Activated CD4-positive, alpha-beta T cell treated with anti-CD3 and anti-CD28 coated beads for 1 hour (primary cell): ENCODE measurements around the gene PARN.

Experiments used
- DNase-seq: peaks from one replicate; pipeline ENCODE4 v3.0.0-alpha.2; 2020

Gene PARN

DNA sequence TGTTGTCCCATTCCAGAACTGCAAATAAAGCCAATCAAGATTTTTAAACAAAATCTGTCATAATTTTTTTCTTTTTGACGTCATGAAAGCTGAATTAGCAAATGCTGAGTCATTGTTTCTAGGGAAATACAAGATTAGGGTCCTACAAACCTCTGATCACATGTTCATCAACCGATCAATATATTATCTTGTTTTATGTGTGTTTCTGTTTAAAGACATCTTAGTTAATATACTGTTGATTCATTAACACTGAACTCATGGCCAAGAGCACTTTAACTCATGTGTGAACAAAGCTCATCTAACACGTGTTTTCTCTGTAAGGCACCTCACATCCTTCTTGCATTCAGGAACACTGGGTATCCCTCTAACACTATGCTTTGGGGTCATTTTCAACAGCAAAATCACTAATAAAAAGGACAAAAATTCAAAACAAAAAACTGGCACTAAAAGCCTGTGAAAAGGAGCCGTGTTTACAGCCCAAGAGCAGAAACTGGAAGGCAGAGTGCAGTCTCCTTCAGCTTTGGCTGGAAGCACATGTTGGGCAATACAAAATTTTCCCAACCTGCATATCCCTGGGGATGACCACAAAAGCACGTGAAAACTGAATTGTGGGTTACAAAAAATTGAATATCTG lies 102.5 kb downstream of the PARN start:
- no peak for DNase-seq

DNA sequence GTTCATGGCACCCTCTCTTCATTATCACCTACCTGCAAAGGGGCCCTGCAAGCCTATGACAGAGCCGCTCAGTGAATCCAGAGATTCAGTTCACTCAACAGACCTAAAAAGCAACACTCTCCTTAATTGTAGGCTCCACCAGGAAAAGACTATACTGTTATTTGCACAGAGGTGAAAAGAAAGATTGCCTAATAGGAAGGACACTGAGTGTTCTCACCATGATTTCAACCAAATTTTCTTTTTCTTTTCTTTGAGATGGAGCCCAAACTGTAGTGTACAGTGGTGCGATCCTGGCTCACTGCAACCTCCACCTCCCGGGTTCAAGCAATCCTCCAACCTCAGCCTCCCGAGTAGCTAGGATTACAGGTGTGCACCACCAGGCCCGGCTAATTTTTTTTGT lies 104.5 kb downstream of the PARN start:
- DNase-seq, result no peak

DNA sequence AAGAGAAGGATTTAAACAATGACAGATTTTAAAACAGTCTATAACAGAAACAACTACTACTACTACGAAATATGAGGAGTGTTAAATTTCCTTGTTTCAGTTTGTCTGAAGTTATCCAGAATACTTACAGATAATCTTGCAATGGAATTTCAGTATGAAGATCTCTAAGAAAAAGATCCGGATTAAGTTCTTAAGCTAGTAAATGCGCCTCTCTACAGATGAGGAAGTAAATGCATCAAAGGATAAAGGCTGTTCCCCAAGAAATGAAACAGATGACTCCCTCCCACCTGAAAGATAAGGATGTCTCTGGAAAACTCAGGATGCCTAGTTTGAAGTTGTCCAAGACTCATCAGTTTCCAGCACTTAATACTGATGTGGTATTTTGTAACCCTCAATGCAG lies 105.1 kb downstream of the PARN start:
- no peak for DNase-seq

DNA sequence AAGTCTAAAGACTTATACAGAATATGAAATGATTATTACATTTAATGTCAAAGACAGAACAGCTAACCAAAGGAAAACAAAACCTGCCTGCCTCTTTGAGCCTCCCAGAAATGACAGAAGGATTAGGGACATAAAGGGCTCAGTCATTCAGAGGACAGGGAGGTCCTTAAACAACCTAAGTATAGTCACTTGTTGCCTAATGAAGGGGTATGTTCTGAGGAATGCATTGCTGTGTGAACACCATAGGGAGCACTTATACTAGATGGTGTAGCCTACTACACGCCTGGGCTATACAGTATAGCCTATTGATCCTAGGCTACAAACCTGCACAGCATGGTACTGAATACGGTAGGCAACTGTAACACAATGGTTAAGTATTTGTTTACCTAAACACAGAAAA lies 106.4 kb downstream of the PARN start:
- DNase-seq, result no peak

DNA sequence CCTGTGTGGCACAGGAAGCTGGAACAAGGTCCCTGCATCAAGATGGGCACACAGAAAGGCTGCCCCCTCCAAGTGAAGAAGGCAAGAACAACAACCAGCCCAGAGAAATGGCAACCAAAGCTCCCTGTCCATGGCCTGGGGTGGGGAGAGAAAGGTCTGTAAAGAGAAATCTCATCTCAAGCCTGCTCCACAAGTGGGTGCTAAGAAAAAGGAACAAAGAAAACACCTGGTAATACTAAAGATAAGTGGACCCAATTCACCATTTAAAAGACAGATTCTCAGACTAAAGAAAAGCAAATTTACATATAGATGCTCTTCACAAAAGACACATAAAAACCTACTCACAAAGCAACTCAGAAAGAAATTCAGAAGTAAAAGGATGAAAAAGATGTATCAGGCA lies 107.4 kb downstream of the PARN start:
- DNase-seq, result no peak

DNA sequence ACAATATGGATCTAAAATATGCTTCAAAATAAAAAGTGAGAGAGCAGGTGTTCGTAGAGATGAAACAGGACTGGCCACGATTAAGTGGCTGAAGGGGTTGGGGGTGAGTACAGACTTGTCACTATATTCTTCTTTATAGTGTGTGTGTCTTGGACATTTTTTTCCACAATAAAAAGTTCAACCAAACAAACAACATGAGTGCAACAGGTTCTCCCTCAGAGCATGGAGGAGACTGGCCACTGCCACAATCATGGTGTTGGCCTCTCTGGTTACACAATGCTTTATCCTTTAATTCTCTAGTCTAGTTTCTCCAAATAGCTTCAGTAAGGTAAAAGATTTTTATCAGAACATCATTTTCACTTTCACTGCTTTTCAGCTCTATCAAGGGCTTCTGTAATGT lies 109.3 kb downstream of the PARN start:
- DNase-seq, result no peak

DNA sequence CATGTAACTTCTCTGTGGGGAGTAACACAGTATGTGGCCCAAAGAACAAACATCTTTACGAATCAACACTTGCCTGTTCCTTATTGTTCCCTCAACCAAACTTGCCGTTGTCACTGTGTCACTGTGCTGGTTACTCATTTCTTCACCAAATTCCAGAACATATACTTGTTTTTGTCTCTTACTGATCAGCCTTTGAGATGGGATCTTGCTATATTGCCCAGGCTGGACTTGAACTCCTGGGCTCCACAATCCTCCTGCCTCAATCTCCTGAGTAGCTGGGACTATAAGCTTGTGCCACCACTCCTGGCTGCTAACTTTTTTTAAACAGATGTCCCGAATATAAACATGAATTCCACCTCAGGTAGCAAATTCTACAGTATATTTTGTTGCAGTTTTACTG lies 115.1 kb downstream of the PARN start:
- no peak for DNase-seq

DNA sequence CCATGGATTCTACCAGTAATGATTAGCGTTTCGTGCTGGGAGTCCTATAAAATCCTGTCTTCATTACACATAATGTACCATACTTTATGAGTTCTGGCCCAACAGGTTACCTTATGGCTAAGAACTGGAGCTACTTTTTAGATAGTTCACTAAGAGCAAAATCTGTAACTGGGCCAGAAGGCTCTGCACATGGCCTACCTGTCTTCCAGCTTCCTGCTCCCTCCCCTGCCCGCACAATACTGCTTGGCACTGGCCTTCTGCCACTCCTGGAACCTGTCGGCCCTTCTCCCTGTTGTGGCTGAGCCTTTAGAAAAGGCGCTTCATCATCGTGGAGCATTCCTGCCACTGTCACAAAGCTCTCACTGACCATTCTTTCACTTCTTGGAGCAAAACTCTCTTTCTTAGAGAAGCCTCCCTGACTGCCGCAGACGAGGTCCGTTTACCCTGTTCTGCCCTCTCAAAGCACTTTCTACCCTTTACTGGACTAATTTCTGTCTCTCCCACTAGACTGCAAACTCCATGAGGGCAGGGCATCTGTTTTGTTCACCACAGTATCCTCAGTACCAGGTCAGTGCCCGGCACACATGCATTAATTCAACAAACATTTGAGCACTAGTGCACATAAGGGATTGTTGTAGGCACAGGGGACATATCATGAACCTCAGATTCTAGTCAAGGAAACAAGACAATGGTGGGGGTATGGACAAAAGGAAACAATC lies 116.5 kb downstream of the PARN start:
- no peak for DNase-seq

DNA sequence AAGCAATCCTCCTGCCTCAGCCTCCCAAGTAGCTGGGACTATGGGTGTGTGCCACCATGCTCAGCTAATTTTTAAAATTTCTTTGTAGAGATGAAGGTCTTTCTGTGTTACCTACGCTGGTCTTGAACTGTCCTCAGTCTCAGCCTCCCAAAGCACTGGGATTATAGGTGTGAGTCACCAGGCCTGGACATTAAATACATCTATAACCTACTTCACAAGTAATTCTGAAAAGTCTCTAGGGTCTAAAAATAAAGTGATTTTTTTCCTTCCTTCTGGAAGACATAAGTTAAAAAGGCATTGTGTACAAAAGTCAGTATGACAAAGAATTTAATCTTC lies 118.3 kb downstream of the PARN start:
- no peak for DNase-seq

DNA sequence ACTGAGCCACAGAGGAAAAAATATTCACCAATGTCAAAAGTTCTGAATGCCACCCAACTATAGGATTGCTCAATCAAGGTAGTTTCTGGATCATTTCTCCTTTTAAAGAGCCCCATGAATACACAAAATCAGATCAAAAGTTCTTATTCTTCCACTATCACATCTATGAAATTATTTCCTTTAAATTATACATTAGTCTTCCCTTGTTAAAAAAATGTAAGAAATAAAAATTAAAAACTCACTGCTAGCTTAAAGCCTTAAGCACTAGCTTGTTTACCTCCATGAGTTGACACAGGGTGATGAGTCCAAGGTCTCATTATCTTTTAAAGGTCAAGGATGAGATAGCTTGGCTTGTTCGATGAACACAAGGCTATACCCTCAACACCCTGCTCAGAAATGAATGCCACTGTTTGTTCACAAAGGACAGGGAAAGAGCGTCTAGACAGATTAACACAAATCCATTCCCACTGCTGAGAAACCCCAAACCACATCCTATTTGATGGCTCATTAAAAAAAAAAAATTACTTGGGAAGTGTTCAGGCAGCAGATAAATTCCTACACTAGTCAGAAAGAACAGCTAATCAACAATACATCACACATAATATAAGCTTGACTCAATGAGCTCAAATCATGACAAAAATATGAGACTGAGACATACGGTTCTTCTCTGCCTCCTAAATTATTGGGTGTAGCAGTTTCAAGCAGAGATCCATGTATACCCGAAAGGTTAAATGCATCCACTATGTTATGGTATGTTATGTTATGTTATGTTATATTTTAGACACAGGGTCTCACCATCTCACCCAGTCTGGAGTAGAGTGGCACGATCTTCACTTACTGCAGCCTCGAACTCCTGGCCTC lies 118.9 kb downstream of the PARN start:
- DNase-seq, result no peak

DNA sequence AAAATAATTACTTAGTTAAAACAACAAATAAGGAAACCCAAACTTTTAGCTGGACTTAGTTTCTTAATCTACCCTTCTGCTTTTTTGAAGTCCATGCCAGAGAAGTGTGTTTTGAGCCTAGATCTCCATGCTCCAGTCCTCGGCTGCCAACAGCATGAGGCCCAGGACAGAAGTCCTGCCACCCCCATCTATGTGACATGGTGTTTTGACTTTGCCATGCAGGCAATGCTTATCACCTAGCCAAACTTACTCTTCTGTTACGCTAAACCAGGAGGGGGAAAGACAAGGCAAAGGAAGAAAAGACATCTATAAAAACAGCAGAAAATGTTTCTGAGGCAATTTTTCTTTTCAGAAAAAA lies 119.5 kb downstream of the PARN start:
- DNase-seq, result no peak

DNA sequence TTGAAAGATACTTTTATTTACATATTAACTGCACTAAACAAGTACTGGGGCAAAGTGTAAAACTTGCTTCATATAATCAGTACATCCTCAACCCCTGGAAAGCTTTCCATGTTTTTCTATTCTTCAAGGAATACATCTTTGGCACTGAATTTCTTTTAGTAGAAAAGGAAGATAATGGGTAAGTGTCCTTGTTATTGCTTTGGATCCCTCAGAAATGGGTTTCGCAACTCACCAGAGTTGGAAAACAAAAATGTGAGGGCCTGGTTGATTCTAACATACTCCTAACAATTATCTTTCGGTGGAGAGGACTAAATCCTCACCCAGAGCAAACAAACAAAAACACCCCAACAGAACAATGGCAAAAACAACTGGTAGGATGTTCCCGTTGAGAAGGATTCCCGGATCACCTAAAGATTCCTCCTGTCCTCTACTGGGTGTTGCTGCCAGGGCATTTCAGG lies 120.4 kb downstream of the PARN start:
- no peak for DNase-seq

DNA sequence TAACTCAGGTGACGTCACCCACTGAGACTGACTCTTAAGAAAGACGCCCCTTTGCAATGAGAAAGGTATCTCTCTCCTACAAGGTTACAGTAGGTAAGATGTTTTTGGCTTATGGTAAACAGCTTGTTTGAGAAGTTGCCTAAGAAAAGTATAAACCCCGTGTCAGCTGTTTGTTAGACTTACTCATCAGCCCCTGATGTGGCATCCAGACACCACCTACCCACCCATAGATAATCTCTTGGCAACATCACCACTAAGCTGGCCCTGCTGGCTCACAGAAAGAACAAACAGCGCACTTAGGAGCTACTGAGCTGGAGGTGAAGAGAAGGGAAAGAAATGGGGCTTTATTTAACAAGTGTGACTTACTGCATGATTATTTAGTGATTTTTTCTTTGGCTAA lies 121.0 kb downstream of the PARN start:
- no peak for DNase-seq

DNA sequence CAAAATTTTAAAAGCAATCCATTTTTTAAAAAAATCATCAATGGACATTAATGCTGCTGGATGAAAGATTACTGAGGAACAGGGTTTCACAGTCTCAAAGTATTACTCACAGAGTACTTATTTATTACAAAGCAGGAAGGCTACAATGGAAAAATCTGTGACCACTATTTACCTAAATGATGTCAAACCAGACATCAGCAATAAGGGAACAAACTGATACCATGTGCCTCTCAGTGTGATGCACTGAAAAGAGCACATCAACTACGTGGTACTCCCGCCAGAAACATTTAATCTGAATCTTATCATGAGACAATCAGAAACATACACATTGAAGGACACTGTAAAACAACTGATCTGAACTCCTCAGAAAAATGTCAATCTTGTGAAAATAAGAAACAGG lies 124.2 kb downstream of the PARN start:
- no peak for DNase-seq

DNA sequence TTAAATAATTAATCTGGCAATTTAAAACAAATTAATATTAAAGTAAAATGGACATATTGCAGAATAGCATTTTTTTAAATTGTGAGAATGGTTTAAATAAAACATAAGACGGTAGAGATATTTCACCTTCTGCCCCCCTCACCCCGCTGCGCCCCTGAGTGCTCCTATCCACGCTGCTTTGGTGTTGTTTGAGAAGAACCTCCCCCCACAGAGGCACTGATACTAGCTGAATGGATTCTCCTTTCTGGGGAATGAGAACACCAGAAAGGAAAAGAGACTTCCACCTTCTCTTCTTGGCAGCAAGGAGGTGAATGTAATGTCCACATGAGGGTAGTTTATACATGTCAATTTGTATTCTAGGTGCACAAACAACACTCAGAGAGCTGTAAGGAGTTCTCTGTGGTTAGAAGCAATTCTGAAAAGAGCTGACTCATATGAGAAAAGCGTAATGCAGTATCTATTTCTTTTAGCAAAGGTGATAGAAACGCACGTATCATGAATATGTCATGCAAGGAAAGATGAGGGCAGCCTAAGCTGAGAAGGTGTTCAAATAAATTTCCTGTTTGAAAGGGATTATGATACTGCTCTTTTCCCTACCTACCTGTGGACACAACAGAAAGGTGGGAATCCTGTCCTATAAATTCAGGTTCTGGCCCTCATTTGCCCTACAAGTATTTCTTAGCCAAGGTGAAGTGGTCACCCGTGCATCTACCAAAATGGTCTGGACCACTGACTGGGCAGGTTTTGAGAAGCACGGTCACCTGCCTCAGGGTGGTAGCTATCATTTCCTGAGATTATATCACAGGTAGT lies 126.9 kb downstream of the PARN start:
- DNase-seq, result no peak

DNA sequence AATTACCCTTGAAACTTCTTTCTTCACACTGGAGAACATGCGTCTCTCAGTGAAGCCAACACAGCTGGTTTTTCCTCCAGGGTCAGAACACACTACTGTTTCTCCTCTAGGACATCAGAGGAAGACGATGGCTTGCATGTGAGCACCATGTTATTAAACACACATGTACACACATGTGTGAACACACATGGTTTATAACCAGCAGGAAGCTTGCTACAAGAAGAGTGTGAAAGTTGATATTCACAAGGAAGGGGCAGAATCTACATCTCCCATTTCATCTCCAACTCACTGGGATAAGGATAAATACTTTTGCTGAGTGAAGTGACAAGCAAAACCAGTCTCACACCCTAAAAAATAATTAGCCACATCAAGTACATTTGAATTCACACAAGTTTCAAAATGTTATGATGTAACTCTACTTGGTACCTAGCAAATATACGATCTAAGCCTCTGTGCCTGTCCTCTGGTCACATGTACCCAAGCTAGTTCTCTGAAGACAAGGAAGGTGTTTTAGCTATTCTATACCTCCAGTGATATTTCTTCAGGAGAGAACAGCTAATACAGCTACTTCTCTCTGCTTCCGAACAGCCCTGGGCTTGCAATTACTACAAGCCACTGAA lies 127.7 kb downstream of the PARN start:
- DNase-seq, result no peak

DNA sequence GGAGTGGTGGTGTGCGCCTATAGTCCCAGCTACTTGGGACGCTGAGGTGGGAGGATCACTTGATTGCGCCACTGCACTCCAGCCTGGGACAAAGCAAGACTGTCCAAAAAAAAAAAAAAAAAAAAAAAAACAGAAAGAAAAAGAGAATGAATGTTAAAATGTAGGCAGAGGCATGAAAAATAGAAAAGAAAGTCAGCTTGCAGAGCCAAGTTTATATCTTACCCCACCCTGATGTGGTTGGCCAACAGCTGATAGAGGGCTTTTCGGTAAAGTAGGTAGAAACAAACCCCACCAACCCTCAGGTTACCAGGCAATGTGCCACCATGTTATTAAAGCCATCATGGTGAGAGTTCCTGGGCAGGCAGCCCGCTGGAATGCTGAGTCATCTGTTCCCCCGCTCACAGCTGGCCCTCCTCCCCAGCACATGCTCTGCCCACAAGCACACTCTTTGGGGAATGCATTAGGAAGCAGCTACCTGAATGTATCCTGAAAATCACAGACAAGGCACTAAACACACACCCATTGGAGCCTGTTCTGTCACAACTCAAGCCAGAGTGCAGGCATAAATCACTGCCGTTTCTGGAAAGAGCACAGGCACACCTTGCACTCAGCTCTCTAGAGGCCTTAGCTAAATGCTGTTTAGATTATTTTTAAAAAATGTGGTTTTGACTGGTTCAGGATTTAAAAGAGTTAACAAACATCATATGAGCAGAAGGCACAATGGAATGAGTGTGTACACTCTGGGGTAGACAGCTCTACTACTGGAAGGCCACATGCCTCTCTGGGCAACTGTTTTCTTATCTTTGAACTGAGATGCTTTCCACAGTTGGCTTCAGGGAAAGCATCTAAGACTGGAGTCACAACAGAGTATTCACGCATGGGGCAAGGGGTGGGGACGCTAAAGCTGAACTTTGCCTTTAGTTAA lies 128.5 kb downstream of the PARN start:
- DNase-seq, result no peak

DNA sequence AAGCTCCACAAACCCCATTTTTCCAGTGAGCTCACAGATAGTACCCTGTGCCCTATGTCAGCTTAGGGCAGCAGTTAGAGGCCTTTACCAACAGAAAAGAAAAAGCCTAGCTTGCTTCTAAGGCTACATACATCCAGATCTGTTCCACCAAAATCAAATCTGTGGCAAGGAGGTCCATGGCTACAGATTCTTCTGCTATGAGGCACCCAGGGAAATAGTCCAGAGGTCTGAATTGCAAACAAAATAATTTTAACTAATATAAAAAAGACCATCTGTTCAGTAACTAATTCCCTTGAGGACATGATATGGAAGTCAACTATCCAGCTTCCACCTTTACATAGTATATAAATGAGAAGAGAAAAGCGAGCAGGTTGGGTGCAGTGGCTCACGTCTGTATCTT lies 129.3 kb downstream of the PARN start:
- no peak for DNase-seq

DNA sequence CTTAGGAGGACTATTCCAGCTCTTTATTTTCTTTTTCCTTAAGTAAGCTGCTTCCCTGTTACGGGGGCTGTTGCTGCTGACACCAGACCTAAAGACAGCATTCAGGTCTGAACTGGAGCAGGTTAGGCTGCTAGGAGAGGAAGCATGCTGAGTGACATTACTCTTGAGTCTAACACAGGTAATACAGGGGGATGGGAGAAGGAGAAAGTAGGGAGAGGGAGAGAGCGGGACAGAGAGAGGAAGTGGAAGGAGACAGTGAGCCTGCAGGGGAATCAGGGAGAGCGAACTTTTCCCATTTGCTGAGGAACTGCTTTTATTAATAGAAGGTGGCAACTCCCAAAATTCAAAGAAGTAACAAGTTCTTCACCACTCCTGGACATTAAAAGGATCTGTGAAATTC lies 130.9 kb downstream of the PARN start:
- no peak for DNase-seq

DNA sequence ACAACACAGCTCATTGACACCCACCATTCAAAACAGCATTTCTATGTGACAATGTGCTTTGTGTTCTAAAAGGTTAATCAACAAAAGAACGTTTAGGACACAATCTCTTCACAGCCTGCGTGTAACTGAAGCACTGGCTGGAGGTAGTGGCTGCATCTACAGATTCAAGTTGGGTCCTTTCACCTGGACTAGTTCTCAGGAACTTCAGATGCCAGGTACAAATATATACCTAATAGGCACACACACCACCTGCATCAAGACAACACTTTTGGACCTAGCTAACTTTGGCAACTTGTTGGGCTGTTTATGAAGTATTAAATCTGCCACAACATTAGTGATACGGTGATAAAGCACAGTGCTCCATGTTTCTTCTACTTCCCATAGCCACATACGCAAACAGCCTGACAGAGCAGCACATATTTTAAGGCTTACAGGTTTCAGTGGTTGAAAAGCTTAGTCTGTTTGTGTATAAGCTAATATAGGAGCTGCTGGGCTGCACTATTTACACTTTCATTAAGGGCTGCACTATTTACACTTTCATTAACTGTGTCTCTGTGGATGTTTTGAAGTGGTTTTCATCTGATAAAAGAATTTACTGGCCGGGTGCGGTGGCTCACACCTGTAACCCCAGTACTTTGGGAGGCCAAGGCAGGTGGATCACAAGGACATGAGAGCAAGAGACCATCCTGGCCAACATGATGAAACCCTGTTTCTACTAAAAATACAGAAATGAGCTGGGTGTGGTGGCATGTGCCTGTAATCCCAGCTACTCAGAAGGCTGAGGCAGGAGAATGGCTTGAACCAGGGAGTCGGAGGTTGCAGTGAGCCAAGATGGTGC lies 132.6 kb downstream of the PARN start:
- no peak for DNase-seq

DNA sequence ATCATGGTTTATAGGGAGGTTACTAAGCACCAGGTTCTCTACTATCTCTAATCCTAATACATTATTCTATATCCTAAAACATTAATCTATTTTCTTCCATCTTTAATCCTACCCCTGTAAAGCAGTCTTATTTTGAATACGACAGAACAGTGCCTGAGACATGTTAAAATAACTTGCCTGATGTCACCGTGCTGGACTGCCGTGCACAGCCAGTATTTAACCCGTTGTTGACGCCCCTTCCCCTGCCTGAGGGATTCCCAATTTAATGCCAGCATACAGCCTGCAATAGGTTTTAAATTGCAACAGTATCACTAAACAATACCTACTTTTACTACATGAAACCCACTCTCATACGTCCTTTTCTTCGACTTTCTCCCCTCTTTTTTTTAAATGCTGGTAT lies 133.3 kb downstream of the PARN start:
- no peak for DNase-seq
